HS-27A (cell line): Measurements from ENCODE around the gene TSEN2.
A peak's percentile ranks its signal among the peaks of the same experiment; 100 is the strongest.

Experiments
- DNase-seq: peaks from one replicate; pipeline ENCODE4 v3.0.0-alpha.2; 2012; ENCODE audit warnings: low read depth, missing footprints

The TSEN2 gene

DNA sequence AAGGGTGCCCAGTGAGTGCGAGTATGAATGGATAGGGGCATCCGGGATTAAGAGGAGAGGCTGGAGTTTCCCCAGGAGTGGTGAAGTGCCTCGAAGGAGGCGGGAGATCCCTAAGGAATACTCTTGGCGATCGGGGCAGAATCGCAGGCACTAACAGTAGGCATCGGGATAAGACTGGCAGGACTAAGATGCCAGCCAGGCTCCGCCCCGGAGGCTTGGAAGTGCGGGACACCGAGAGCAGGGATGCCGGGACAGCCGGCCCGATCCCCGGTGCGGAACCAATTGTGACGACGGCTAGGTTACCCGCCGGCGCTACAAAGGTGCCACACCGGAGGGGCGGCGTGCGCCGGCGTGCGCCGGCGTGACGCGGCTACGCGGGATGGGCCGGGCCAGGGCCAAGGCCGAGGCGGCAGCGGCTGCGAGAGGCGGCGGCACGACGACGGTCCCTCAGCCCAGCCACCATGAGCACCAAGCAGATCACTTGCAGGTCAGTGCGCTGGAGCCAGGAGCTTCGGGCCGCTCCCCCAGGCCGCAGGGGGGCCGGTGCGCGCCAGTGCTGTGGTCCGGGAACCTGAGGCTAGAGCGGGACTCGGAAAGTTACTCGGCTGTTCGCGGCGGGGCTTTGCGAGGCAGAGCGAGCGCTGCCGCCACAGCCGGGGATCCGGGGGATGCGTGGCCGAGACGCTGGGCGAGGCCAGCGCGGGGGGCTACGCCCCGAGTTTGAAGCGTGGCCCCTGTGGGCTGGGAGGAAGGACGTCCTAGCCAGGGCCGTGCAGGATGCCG lies 72.6 kb downstream of the TSEN2 start, which contains the start of gene MKRN2:
Gene MKRN2, plus strand, starts transcription at position 398 of the 783 bp plus-strand sequence. Its CDS starts 64 bp downstream, at position 462.
- peak; percentile 89 for DNase-seq

DNA sequence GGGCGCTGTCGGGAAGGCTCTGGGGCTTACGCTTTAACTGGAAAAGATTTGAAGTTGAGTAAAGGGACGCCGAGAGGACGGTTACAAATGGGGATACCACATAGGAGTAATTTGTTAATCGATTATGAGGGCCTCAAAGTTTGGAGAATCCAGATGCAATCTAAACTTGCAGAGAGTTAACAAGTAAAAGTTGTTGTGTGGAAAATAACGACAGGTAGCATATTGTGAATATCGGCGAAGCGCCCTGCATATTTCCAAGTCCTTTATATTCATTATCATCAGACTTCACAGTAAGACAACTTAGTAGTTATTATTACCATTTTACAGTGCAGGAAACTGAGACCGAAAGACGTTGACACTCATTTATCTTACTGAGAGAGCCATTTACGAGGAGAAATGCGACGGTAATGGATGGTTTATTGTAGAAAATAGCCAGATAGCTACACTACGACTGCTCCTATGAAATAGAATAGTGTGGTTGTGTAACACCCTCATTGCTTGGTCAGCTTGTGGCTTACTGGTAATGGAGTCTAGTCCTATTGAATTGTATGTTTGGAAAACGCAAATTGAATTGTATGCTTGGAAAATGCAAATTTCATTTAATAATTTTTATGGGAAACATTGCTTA lies 73.3 kb downstream of the TSEN2 start:
- no peak for DNase-seq

DNA sequence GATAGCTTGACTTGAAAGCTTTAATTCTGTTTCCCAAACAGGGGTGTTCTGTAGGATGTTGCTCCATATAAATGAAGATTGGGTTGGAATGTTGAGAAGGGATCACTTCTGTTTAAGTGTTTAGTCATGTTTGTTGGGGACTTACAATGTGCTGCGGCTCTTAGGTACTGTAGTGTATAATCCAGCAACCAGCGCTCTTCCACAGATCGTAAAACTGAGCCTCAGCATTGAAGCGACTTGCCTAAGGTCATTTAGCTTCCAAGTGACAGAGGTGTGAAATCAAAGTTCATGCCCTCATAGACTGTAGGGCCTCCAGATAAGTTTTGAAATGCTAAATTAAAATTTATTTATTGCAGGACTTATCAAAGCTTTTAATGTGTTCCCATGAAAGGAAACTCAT lies 74.4 kb downstream of the TSEN2 start:
- DNase-seq: no peak

DNA sequence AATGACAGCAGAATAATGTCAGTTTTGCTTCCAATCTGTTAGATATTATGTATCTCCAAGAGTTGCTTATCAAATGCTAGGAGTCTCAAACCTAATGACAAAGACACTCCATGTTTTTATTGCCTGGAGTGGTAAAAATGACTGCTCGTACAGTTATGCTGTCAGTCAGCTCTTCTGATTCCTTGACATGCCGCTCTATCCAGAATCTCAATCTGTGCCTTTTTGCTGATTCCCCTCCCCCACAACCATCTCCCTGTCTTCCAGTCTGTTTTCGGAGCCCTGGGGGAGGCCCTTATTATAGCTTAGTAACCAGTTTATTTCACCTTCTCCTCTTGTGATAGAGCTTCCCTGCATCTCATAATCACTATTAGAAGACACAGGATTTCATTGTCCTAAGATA lies 75.2 kb downstream of the TSEN2 start:
- no peak for DNase-seq

DNA sequence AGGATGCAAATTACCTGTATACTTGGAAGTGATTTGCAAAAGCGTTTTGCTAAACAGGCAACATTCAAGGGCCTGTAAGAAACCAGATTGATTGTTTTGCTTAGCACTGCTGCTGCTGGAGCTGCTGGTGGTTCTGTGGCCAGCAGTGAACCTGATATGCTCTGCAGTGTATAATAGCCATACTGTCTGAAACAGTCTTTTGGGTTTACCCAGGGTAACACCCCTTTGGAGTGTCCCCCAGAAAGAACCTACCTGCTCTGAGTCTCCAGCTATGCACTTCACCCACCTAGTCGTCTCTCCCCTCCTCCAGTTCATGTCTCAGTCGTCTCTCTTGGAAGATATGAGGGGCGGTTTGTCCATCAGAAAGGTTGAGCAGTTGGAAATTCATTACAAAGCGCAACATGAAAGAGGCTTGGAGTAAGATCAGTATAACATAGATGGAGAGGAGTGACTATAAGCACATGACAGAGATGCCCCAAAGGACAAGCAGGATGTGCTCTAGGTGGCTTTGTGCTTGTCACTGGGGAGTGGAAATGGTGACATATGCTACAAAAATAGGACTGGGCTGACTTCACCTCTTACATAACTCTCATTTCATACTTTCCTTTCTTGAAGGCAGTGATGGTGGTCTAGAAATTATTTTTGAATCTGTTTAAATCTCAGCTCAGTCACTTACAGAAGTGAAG lies 76.4 kb downstream of the TSEN2 start:
- DNase-seq: no peak

DNA sequence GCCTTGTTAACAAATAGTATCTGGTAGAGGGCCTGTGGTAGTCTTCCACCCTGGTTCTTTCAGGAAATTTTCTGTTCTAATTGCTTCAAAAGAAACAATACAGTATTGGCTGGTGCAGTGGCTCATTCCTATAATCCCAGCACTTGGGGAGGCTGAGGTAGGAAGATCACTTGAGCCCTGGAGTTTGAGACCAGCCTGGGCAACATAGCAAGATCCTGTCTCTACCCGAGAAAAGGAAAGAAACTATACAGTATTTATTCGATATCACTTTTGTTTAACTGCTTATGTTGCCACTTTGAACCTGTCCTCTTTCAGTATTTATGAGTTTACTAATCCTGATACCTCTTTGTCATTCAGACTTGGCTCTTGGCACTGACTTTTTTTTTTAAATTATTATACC lies 77.1 kb downstream of the TSEN2 start:
- no peak for DNase-seq

DNA sequence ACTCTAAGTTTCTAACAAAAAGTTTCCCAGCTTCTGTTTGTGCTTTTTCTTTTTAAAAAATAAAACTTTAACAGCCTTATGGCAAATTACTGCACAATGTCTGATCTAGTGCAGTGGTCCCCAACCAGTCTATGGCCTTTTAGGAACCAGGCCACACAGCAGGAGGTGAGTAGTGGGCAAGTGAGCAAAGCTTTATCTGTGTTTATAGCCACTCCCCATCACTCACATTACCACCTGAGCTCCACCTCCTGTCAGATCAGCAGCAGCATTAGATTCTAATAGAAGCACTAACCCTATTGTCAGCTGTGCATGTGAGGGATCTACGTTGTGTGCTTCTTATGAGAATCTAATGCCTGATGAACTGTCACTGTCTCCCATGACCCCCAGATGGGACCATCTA lies 78.2 kb downstream of the TSEN2 start:
- DNase-seq: no peak

DNA sequence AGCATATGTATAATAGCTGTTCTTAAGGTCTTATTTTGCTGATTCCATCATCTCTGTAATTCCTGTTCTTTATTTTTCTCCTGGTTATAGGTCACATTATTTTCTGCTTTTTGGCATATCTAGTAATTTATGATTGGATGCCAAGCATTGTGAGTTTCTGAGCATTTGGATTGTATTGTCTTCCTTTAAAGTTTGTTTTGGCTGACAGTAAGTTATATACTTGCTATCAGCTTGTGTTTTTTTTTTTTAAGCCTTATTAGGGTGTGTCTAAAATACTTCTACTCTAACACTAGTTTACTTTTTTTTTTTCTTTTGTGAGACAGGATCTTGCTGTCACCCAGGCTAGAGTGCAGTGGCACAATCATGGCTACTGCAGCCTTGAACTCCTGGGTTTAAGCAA lies 82.7 kb downstream of the TSEN2 start:
- DNase-seq: no peak

DNA sequence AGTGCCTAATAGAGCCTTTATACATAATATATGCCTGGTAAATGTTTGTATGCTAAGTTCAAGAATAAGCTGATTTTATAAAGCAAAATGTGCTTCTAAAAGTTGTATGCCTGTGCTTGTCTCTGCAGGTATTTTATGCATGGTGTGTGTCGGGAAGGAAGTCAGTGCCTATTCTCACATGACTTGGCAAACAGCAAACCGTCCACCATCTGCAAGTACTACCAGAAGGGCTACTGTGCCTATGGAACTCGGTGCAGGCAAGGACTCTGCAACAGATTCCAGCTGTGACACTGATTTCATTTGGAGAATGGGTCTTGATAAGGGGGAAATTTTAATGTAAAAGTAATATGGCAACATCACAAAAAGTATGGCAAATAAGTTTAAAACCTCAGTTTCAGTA lies 84.5 kb downstream of the TSEN2 start:
- no peak for DNase-seq

DNA sequence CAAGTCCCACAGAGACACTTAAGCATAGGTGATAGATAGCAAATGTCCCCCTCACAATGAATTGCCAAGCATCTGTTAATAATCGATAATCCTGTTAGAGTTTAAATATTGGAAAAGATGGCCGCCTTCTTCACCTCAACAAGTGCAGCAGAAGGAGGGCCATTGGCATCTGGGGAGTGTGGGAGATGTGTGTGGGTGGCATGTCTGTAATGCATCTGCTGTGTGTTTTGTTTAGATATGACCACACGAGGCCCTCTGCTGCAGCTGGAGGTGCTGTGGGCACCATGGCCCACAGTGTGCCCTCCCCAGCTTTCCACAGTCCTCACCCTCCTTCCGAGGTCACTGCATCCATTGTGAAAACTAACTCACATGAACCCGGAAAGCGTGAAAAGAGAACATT lies 85.6 kb downstream of the TSEN2 start:
- DNase-seq: no peak

DNA sequence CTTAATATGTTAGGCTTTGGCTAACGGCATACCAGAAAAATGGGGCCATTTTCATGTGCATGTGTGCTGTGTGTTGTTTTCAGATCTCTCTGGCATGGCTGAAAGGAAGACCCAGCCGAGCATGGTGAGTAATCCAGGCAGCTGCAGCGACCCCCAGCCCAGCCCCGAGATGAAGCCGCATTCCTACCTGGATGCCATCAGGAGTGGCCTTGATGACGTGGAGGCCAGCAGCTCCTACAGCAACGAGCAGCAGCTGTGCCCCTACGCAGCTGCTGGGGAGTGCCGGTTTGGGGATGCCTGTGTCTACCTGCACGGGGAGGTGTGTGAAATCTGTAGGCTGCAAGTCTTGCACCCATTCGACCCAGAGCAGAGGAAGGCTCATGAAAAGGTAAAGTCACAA lies 87.7 kb downstream of the TSEN2 start:
- DNase-seq: no peak

DNA sequence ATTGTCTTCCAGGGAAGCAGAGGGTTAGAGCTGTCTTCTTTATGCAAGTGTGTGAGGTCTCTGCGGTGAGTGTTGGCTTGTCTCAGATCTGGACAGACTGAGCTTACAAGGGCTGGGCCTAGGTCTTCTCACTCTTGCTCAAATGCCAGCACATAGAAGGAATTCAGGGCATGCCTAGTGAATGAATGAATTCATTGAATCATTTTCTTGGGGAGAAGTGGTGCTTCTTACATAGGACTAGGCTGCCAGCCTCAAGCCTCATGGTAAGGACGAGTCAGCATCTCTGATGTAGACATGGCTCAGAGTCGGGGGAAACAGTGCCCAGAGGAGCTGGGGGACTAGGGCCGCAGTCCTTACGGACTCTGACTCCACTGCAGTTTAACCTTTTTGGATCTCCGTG lies 89.9 kb downstream of the TSEN2 start:
- no peak for DNase-seq

DNA sequence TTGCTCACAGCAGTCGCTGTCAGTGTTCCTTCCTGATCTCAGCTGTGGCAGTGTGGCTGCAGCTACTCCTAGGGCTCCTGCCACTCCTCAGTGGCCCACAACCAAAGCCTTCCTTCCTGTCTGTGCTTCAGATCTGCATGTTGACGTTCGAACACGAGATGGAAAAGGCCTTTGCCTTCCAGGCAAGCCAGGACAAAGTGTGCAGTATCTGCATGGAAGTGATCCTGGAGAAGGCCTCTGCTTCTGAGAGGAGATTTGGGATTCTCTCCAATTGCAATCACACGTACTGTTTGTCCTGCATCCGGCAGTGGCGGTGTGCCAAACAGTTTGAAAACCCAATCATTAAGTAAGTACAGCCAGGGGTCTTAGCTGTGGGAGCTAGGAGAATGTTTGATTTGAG lies 90.4 kb downstream of the TSEN2 start:
- no peak for DNase-seq

DNA sequence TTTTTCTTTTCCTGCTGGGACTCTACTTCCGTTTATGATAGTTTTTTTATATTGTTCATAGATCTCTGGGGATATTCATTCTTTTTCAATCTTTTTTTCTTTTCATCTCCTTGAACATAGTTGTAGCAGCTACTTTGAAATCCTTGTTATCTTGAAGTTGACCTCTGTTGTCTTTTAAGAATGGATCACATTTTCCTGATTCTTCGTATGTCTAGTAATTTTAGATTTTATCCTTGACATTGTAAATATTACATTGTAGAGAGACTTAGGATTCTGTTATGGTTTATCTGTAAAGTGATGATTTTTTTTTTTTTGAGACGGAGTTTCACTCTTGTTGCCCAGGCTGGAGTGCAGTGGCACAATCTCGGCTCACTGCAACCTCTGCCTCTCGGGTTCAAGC lies 93.1 kb downstream of the TSEN2 start:
- DNase-seq: no peak

DNA sequence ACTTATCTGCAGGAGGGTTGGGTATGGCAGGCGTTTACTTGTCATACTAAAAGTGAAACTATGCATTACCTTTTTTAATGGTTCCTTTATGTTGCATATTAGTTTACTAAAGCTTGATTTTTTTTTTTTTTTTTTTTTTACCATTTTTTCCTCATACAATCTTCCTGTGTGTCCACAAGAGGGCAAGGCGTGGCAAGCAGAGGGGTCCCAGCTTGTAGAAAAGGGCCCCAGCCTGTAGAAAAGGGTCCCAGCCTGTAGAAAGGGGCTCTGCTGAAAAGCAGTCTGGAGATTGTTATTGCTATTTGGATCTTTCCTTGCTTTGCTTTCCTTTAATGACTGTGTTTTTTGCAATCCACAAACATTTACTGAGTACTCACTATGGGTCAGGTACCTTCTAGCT lies 94.5 kb downstream of the TSEN2 start:
- no peak for DNase-seq

DNA sequence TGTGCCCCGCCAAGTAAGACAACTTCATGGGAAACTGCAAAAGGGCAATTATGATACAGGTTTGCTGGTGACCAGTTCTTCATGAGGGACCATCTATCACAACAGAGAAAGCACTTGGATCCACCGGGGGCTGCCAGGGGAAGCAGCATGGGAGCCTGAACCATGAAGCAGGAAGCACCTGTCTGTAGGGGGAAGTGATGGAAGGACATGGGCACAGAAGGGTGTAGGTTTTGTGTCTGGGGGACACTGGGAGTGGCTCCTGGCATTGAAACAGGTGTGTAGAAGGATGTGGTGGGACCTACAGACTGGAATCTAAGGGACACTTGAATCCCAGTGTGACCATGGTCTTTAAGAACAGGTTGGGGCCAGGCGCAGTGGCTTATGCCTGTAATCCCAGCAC lies 95.2 kb downstream of the TSEN2 start:
- DNase-seq: no peak

DNA sequence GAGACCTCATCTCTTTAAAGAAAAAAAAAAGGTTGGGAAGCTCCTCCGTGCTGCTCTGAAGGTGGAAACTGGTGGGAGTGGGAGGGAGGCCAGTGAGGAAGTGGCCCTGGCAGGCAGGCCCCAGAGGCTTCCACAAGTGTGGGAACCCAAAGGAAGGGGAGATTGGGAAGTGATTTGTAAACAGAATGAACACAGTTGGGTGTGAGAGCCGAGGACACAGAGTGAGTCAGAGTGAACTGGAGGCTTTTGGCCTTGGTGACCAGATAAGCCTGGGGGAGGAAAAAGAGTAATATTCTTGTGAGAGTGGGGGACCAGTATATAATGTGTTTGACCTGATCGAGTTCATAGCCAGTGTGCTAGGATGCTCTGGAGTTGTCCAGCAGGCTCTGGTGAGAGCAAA lies 95.6 kb downstream of the TSEN2 start:
- DNase-seq: no peak

DNA sequence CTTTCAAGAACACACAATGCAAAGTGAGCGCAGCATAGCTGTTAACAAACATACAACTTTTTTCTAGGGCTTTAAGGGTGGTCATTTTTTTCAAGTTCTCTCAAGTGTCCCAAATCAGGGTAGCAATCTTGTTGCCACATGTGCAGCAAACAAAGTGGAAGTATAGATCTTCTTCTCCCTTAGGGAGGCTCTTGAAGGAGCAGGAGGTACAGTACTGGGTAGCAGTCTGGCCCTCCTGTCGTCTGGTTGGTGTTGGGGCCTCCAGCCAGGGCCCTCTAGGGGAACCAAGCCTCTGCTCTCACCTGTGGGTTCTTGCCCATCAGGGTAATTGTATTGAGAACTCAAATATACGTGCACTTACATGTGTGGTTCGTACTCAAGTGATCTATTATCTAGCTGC lies 98.5 kb downstream of the TSEN2 start:
- no peak for DNase-seq
